Motor neuron (in vitro differentiated cells): Measurements from ENCODE around the gene FIGN. TPM values are rescaled to one million over a fixed set of nuclear protein-coding genes. Genes with fewer than 3 reads are reported as not detected.

Experiments
- ATAC-seq, 8 experiments: fragments of 200-7000 bp; cut with Tn5 transposase; replicated peaks in 6 of 8; 2 replicates each; pipeline ENCODE4 v1.8.0; 2021; ENCODE audit warnings: mild to moderate bottlenecking in 8 of 8, moderate library complexity in 8 of 8
- H3K27ac ChIP-seq, 2 donors: fragments of 250-450 bp; sonication (Bioruptor Pico); 2 replicates each; pipeline ENCODE4 v1.9.0; 2021; ENCODE audit warnings: antibody characterized with exemption in 2 of 2, mild to moderate bottlenecking in 2 of 2, moderate library complexity in 1 of 2
- H3K4me1 ChIP-seq, 2 donors: fragments of 250-450 bp; sonication (Bioruptor Pico); replicated peaks in 1 of 2; 2 replicates each; pipeline ENCODE4 v1.6.1; 2021; ENCODE audit warnings: antibody characterized with exemption in 2 of 2, mild to moderate bottlenecking in 2 of 2, moderate library complexity in 1 of 2
- H3K4me3 ChIP-seq, 5 donors: fragments of 250-450 bp; sonication (Bioruptor Pico); 2 replicates each; pipeline ENCODE4 v1.9.0; 2021; ENCODE audit warnings: antibody characterized with exemption in 5 of 5, mild to moderate bottlenecking in 5 of 5, moderate library complexity in 4 of 5
- WGBS, 10 experiments: fragments of 450-650 bp; shearing (Covaris generic); methylation state at CpG; one replicate each; pipeline ENCODE4 v1.0.0; 2022; 5-methylcytosine and 5-hydroxymethylcytosine counted together
- in situ Hi-C, 9 experiments: fragments of 400-800 bp; cut with MboI; loops; one replicate each; pipeline ENCODE4 v1.15.0; 2021; ENCODE audit warnings: low sequenced_read_pairs in 9 of 9, low pct_unique_long_range_greater_than_20kb in 2 of 9; ENCODE audit not compliant: unreplicated experiment in 9 of 9
- total RNA-seq, 8 experiments: library from RNA; unstranded; fragments of 300-600 nt; gene quantifications; 2 replicates each; pipeline versions ENCODE4 v1.2.3 to v1.2.4, GENCODE V29; 2022

FIGN gene
- total RNA-seq, 8 experiments from 2014 or later: 2.3 to 14.8 (median 8.6) TPM

- WGBS, 10 experiments: 19 to 100% (median 83%) methylated on average over 1 to 3 of the region's 3 CpGs; no CpG with 5 or more reads in 1 of the 10 experiments
- in situ Hi-C loops: no loop called here
- Histone ChIP-seq H3K27ac (no peak overlapping the region), H3K4me3 (no peak overlapping the region), H3K4me1 (no peaks in the 10 kb centered on the region)
- ATAC-seq: peak in 3 of 8 experiments; percentile 38 to 79 (median 52)
Measured at GRCh38 chr2:163551616-163552373, 184.0 kb downstream of the FIGN start.

GRCh38 chr2:163548970-163549369, 186.8 kb downstream of the FIGN start:
- no peak overlapping the region for H3K4me3 ChIP-seq
- in situ Hi-C loops: no loop called here
- H3K4me1 ChIP-seq: no peaks in the 10 kb centered on the region
- ATAC-seq: no peak
- WGBS, 10 experiments: 45 to 100% (median 87%) methylated on average over 1 to 3 of the region's 3 CpGs; no CpG with 5 or more reads in 1 of the 10 experiments
- H3K27ac ChIP-seq: no peak overlapping the region
